ENCODE measurements around the gene PTGR3. TPM values are rescaled to one million over a fixed set of nuclear protein-coding genes. Genes with fewer than 3 reads are reported as not detected.
A peak's percentile ranks its signal among the peaks of the same experiment; 100 is the strongest.

The PTGR3 gene
- total RNA-seq, 2 donors from 2014 or later: 43.4 to 59.1 TPM

DNA sequence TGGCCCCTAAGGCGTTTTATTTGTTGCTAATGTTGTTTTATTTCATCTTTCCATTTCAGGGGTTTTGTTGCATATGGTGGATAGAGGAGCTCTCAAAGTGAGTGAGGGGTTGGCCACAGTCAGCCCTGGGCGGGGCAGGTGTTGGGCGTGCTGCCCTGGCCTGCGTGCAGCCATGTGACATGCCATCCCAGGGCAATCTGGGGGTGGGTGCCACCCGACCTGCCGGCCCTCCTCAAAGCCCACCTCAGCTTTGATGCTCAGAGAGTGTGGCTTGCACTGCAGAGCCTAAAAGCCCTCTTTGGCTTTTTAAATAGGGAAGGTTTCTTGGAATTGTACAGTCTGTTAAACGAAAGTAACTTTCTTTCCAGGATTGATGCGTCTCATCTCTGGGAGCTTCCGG, 20.0 kb upstream of the PTGR3 start:
- Histone ChIP-seq H3K27me3 (no peaks in the 10 kb centered on the region), H3K9me3 (no peaks in the 10 kb centered on the region), H3K36me3 (no peaks in the 10 kb centered on the region), H3K4me1 (peaks cover 6% of the 10 kb centered on the region), H3K27ac (no peak overlapping the region), H3K9ac (ENCODE audit: low read depth in 2 of 2, low read length in 2 of 2) (no peak overlapping the region), H3K4me3 (no peak overlapping the region)
- TF ChIP-seq, protein P1, sequence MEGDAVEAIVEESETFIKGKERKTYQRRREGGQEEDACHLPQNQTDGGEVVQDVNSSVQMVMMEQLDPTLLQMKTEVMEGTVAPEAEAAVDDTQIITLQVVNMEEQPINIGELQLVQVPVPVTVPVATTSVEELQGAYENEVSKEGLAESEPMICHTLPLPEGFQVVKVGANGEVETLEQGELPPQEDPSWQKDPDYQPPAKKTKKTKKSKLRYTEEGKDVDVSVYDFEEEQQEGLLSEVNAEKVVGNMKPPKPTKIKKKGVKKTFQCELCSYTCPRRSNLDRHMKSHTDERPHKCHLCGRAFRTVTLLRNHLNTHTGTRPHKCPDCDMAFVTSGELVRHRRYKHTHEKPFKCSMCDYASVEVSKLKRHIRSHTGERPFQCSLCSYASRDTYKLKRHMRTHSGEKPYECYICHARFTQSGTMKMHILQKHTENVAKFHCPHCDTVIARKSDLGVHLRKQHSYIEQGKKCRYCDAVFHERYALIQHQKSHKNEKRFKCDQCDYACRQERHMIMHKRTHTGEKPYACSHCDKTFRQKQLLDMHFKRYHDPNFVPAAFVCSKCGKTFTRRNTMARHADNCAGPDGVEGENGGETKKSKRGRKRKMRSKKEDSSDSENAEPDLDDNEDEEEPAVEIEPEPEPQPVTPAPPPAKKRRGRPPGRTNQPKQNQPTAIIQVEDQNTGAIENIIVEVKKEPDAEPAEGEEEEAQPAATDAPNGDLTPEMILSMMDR (IDR thresholded peaks at IDR 0.05): no peak
- intact Hi-C loops (cut with DNase I): no loop called here
- no peak for DNase-seq

DNA sequence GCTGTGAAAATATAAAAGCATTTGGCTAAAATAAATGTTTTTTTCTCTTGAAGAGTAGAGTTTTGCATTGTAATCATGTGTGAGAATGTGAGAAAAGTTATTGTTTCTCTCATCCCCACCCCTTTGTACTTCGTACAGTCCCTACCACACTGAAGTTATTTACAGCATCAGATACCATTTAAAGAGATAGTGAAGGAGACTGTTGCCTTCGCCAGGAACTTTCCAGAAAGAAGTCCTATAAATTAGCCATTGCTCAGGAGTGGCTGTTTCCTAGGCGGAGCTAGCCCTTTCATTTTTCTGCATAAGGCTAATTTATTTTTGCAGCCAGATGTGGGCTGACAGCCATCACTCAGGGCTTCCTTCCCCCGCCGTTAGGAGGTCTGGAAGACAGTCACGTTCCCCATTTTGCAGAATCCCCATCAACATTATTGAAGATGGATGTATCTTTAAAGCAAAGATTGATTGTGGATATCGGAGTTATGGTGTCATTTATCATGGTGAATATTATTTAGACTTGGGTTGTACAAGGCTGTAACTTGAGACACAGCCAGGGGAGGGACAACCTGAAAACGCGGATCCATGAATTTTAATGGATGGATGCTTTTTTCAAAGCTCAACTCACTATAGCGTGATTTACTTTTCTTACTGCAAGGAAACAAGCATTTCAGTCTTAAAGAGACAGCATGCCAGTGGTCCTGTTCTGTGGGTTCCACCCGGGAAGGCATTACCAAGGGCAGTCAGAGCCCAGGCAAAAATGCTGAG, 18.8 kb upstream of the PTGR3 start:
- Histone ChIP-seq H3K36me3 (no peaks in the 10 kb centered on the region), H3K4me1 (peaks cover 6% of the 10 kb centered on the region), H3K27me3 (no peaks in the 10 kb centered on the region), H3K27ac (peak overlapping the region; percentile 12), H3K9me3 (no peaks in the 10 kb centered on the region), H3K4me3 (no peak overlapping the region), H3K9ac (ENCODE audit: low read depth in 2 of 2, low read length in 2 of 2) (no peak overlapping the region)
- TF ChIP-seq, protein P1 (IDR thresholded peaks at IDR 0.05): no peak
- no peak for DNase-seq
- intact Hi-C loops (cut with DNase I): no loop called here

DNA sequence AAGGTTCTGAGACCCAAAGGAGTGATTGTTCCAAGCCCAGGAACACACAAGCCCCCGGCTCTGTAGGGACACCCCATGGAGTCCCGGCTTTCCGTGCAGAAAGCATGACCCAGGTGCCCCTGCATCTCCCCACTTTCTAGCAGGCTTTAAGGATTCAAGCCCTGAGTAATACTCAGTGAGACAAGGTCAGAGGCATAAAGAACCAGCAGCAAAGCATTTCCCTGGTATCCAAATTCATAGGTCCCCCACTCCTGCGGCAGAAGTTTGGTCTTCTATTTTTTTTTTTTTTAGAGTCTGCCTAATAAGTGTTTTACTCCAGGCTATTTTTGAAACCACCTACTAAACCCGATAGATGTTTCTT, 18.0 kb upstream of the PTGR3 start:
- no peaks in the 10 kb centered on the region for H3K36me3 ChIP-seq
- intact Hi-C loops (cut with DNase I): no loop called here
- TF ChIP-seq, protein P1 (IDR thresholded peaks at IDR 0.05): no peak
- H3K27ac ChIP-seq: peak overlapping the region; percentile 12
- H3K4me1 ChIP-seq: peaks cover 6% of the 10 kb centered on the region
- DNase-seq: no peak
- no peaks in the 10 kb centered on the region for H3K27me3 ChIP-seq
- peak overlapping the region in 1 of 2 donors; percentile 41 for H3K9ac ChIP-seq (ENCODE audit: low read depth in 2 of 2, low read length in 2 of 2)
- H3K9me3 ChIP-seq: no peaks in the 10 kb centered on the region
- H3K4me3 ChIP-seq: no peak overlapping the region

DNA sequence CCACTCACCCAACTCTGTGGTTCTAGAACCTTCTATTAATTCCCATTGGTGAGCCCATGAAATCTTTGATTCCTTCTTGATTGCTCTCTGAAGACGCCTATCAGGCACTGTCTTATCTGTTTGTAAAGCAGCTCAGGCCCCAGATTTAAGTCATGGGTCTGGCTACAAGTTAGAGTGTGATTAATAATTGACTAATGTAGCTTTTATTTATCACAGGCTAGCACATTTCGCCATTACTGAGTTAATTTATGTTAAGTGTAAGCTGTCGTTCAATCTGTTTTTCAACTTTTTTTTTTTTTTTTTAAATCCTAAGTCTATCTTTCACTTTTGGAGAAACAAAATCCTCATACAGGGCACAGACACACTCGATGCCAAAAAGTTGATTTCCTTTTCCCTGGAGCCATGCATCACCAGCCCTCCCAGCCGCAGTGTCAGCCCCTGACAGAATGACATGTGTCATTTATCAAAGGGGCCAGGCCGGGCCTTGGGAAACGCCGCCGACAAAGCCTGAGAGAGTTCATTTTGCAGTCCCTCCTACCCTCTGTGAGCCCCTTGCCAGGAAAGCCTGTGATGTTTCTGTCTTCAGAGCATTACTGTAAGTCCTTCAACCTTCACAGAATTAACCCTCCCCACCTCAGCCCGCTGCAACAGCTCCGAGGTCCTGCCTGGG, 17.5 kb upstream of the PTGR3 start:
- H3K27ac ChIP-seq: peak overlapping the region; percentile 12
- intact Hi-C loops (cut with DNase I): no loop called here
- no peaks in the 10 kb centered on the region for H3K9me3 ChIP-seq
- H3K27me3 ChIP-seq: no peaks in the 10 kb centered on the region
- H3K9ac ChIP-seq (ENCODE audit: low read depth in 2 of 2, low read length in 2 of 2): peak overlapping the region in 1 of 2 donors; percentile 41
- no peak overlapping the region for H3K4me3 ChIP-seq
- TF ChIP-seq, protein P1 (IDR thresholded peaks at IDR 0.05): no peak
- H3K4me1 ChIP-seq: peaks cover 6% of the 10 kb centered on the region
- no peaks in the 10 kb centered on the region for H3K36me3 ChIP-seq
- DNase-seq: no peak

DNA sequence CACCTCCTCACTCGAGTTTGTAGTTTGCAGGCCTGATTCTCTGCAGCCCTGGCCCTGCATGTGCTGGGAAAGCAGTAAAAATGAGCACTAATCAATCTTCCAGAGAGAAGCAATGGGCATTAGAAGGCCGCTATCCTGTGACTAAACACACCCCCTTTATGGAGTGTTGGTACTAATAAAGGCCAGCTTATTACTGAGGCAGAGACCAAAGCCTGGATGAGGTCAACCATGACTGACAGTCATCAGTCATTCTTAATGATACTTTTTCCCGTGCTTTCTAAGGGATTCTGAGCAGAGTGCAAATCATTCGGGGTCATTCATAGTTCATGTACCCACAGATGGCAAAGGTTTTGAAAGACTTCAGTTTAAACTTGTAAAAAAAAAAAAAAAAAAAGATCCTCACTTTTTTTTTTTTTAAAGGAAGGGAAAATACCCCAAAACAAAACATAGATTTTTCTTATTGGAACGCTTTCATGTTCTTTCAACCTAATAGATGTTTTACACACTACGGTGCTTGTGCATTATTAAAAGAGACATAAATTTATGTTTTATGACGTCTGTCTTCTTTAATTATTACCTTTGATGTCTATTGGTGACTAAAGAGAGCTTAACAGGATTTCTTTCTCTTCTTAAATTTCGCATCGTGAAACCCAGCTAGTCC, 14.9 kb upstream of the PTGR3 start:
- no peaks in the 10 kb centered on the region for H3K9me3 ChIP-seq
- no peak overlapping the region for H3K27ac ChIP-seq
- no peak overlapping the region for H3K9ac ChIP-seq (ENCODE audit: low read depth in 2 of 2, low read length in 2 of 2)
- H3K36me3 ChIP-seq: no peaks in the 10 kb centered on the region
- H3K27me3 ChIP-seq: no peaks in the 10 kb centered on the region
- peaks cover 10% of the 10 kb centered on the region for H3K4me1 ChIP-seq
- no peak for DNase-seq
- no peak overlapping the region for H3K4me3 ChIP-seq
- TF ChIP-seq, protein P1 (IDR thresholded peaks at IDR 0.05): no peak
- intact Hi-C loops (cut with DNase I): no loop called here
